HS-5 (cell line): ENCODE results near the gene FAM184B.

Source experiments
- DNase-seq: peaks from one replicate; pipeline ENCODE4 v3.0.0-alpha.2; 2012; ENCODE audit warnings: low read depth

FAM184B gene

GRCh38 chr4:17773135-17773698, 8.2 kb downstream of the FAM184B start:
- no peak for DNase-seq

GRCh38 chr4:17771284-17771908, 10.0 kb downstream of the FAM184B start:
- DNase-seq, result no peak

GRCh38 chr4:17770845-17771244, 10.6 kb downstream of the FAM184B start:
- no peak for DNase-seq

- no peak for DNase-seq
Measured at GRCh38 chr4:17769406-17770174, 11.8 kb downstream of the FAM184B start.

GRCh38 chr4:17766826-17767458, 14.5 kb downstream of the FAM184B start:
- DNase-seq, result no peak

GRCh38 chr4:17765514-17766286, 15.7 kb downstream of the FAM184B start:
- DNase-seq, result no peak

- no peak for DNase-seq
Measured at GRCh38 chr4:17763931-17764330, 17.5 kb downstream of the FAM184B start.

GRCh38 chr4:17763416-17763815, 18.0 kb downstream of the FAM184B start:
- DNase-seq, result no peak

GRCh38 chr4:17762726-17763125, 18.7 kb downstream of the FAM184B start:
- no peak for DNase-seq

GRCh38 chr4:17761062-17761461, 20.4 kb downstream of the FAM184B start:
- DNase-seq, result no peak

GRCh38 chr4:17760626-17761025, 20.8 kb downstream of the FAM184B start:
- DNase-seq, result no peak

- no peak for DNase-seq
Measured at GRCh38 chr4:17758485-17758884, 22.9 kb downstream of the FAM184B start.

GRCh38 chr4:17757621-17758020, 23.8 kb downstream of the FAM184B start:
- no peak for DNase-seq

GRCh38 chr4:17753646-17754045, 27.8 kb downstream of the FAM184B start:
- DNase-seq, result no peak

GRCh38 chr4:17740702-17741101, 40.7 kb downstream of the FAM184B start:
- DNase-seq, result no peak

- no peak for DNase-seq
Measured at GRCh38 chr4:17736484-17736883, 44.9 kb downstream of the FAM184B start.

- DNase-seq, result no peak
Measured at GRCh38 chr4:17726911-17727310, 54.5 kb downstream of the FAM184B start.

- no peak for DNase-seq
Measured at GRCh38 chr4:17723648-17724047, 57.8 kb downstream of the FAM184B start.

GRCh38 chr4:17722356-17722700, 59.1 kb downstream of the FAM184B start:
- DNase-seq, result no peak

GRCh38 chr4:17721496-17722355, 59.7 kb downstream of the FAM184B start:
- no peak for DNase-seq

GRCh38 chr4:17719106-17719505, 62.3 kb downstream of the FAM184B start:
- no peak for DNase-seq
